ENCODE data around the gene CIZ1. TPM values are rescaled to one million over a fixed set of nuclear protein-coding genes. Genes with fewer than 3 reads are reported as not detected.

Gene CIZ1
- polyA plus RNA-seq, 2 of the 4 experiments (the other 2 are of a cell fraction) = 39.2 to 92.5 TPM

- no peak for DNase-seq (ENCODE audit: low read depth in 1 of 2, low spot score in 1 of 2)
- no peak for ATAC-seq
- TF ChIP-seq POLR2A (IDR thresholded peaks at IDR 0.05; ENCODE audit: low read length) (no peak), RFX5 (IDR thresholded peaks at IDR 0.05) (no peak), JUNB (IDR thresholded peaks at IDR 0.05) (no peak), ESRRA (IDR thresholded peaks at IDR 0.05; ENCODE audit: borderline replicate concordance, low read length) (no peak), REST (IDR thresholded peaks at IDR 0.05) (no peak), JUN (IDR thresholded peaks at IDR 0.05) (no peak), ZFP36 (IDR thresholded peaks at IDR 0.05; ENCODE audit: borderline replicate concordance, partially characterized antibody) (no peak), FOSL2 (IDR thresholded peaks at IDR 0.05) (no peak), FOSL2 (CRISPR knock-in tag; IDR thresholded peaks at IDR 0.05) (no peak), CHD2 (IDR thresholded peaks at IDR 0.05; ENCODE audit: low read length, partially characterized antibody) (no peak), KDM1A (IDR thresholded peaks at IDR 0.05; ENCODE audit: low read depth) (no peak), NFE2L2 (conservative IDR thresholded peaks at IDR 0.05; ENCODE audit: low read length) (no peak), BHLHE40 (IDR thresholded peaks at IDR 0.05; ENCODE audit: low read depth, low read length) (no peak)
- TF ChIP-seq, protein P1, sequence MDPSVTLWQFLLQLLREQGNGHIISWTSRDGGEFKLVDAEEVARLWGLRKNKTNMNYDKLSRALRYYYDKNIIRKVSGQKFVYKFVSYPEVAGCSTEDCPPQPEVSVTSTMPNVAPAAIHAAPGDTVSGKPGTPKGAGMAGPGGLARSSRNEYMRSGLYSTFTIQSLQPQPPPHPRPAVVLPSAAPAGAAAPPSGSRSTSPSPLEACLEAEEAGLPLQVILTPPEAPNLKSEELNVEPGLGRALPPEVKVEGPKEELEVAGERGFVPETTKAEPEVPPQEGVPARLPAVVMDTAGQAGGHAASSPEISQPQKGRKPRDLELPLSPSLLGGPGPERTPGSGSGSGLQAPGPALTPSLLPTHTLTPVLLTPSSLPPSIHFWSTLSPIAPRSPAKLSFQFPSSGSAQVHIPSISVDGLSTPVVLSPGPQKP (IDR thresholded peaks at IDR 0.05; ENCODE audit: low read depth, low read length) = no peak
- POLR2A ChIA-PET = no interaction called here
- Histone ChIP-seq H3K9me3 (no peaks in the 10 kb centered on the region), H3K4me2 (no peak overlapping the region), H3K4me3 (no peak overlapping the region), H3K4me1 (0 out of 3 replicates have a peak, but pooled peaks cover 2% of the 10 kb centered on the region), H3K27ac (no peak overlapping the region)
- 87% methylated on average over 16 of the region's 16 CpGs for WGBS (ENCODE audit: missing lambda C conversion rate)
- FAIRE-seq = no peak
- CTCF ChIA-PET = interaction anchor here (0.7 to 13.0 kb wide), 24 partner anchors 11 to 527 kb away, joined by 3 to 290 read pairs (median 5); partner anchors contain the start of genes BBLN, EEIG1 and PTGES2
Observed at GRCh38 chr9:128116104-128117083, 75.0 kb downstream of the CIZ1 start.

Other genes starting within 250 kb of the CIZ1 start
- gene EEIG1, start 210.6 kb downstream of the CIZ1 start, polyA plus RNA-seq (2011; rRNA removed) = 24.4 and 30.3 TPM in 2 replicates
- 24.1 to 33.0 TPM (median 31.5 TPM) in 3 replicates for gene EEIG1, start 210.6 kb downstream of the CIZ1 start, polyA plus RNA-seq (2017; fragmentation: RNase III; extraction: RNeasy Plus Mini Kit Qiagen cat#74134 plus additional on column Dnase treatment)
- 6.0 and 7.8 TPM in 2 replicates for gene NAIF1, start 124.3 kb downstream of the CIZ1 start, polyA plus RNA-seq (2011; rRNA removed)
- gene NAIF1, start 124.3 kb downstream of the CIZ1 start, polyA plus RNA-seq (2017; fragmentation: RNase III; extraction: RNeasy Plus Mini Kit Qiagen cat#74134 plus additional on column Dnase treatment) = 6.8 to 7.6 TPM (median 7.5 TPM) in 3 replicates
- gene SLC25A25, start 123.3 kb downstream of the CIZ1 start, polyA plus RNA-seq (2011; rRNA removed) = 7.0 TPM in 2 replicates
- gene SLC25A25, start 123.3 kb downstream of the CIZ1 start, polyA plus RNA-seq (2017; fragmentation: RNase III; extraction: RNeasy Plus Mini Kit Qiagen cat#74134 plus additional on column Dnase treatment) = 6.5 to 7.0 TPM (median 7.0 TPM) in 3 replicates
- 79.8 and 94.5 TPM in 2 replicates for gene PTGES2, start 63.8 kb downstream of the CIZ1 start, polyA plus RNA-seq (2011; rRNA removed)
- gene PTGES2, start 63.8 kb downstream of the CIZ1 start, polyA plus RNA-seq (2017; fragmentation: RNase III; extraction: RNeasy Plus Mini Kit Qiagen cat#74134 plus additional on column Dnase treatment) = 92.6 to 97.2 TPM (median 94.1 TPM) in 3 replicates
- gene LCN2, start 42.1 kb downstream of the CIZ1 start, polyA plus RNA-seq (2011; rRNA removed) = 11.9 and 18.1 TPM in 2 replicates
- gene LCN2, start 42.1 kb downstream of the CIZ1 start, polyA plus RNA-seq (2017; fragmentation: RNase III; extraction: RNeasy Plus Mini Kit Qiagen cat#74134 plus additional on column Dnase treatment) = 2.3 to 3.0 TPM (median 2.6 TPM) in 3 replicates
- 23.0 and 23.8 TPM in 2 replicates for gene BBLN, start 31.3 kb downstream of the CIZ1 start, polyA plus RNA-seq (2011; rRNA removed)
- gene BBLN, start 31.3 kb downstream of the CIZ1 start, polyA plus RNA-seq (2017; fragmentation: RNase III; extraction: RNeasy Plus Mini Kit Qiagen cat#74134 plus additional on column Dnase treatment) = 23.3 to 28.1 TPM (median 26.0 TPM) in 3 replicates
- 60.2 and 70.7 TPM in 2 replicates for gene DNM1, start 11.8 kb upstream of the CIZ1 start, polyA plus RNA-seq (2011; rRNA removed)
- gene DNM1, start 11.8 kb upstream of the CIZ1 start, polyA plus RNA-seq (2017; fragmentation: RNase III; extraction: RNeasy Plus Mini Kit Qiagen cat#74134 plus additional on column Dnase treatment) = 99.8 to 139 TPM (median 136 TPM) in 3 replicates
- 55.3 and 61.9 TPM in 2 replicates for gene GOLGA2, start 84.4 kb upstream of the CIZ1 start, polyA plus RNA-seq (2011; rRNA removed)
- gene GOLGA2, start 84.4 kb upstream of the CIZ1 start, polyA plus RNA-seq (2017; fragmentation: RNase III; extraction: RNeasy Plus Mini Kit Qiagen cat#74134 plus additional on column Dnase treatment) = 53.9 to 63.2 TPM (median 60.1 TPM) in 3 replicates
- 66.8 and 67.6 TPM in 2 replicates for gene SWI5, start 84.7 kb upstream of the CIZ1 start, polyA plus RNA-seq (2011; rRNA removed)
- 45.3 to 49.3 TPM (median 45.6 TPM) in 3 replicates for gene SWI5, start 84.7 kb upstream of the CIZ1 start, polyA plus RNA-seq (2017; fragmentation: RNase III; extraction: RNeasy Plus Mini Kit Qiagen cat#74134 plus additional on column Dnase treatment)
- 29.0 and 43.4 TPM in 2 replicates for gene TRUB2, start 130.9 kb upstream of the CIZ1 start, polyA plus RNA-seq (2011; rRNA removed)
- gene TRUB2, start 130.9 kb upstream of the CIZ1 start, polyA plus RNA-seq (2017; fragmentation: RNase III; extraction: RNeasy Plus Mini Kit Qiagen cat#74134 plus additional on column Dnase treatment) = 35.3 to 39.0 TPM (median 38.7 TPM) in 3 replicates
- 32.5 and 38.0 TPM in 2 replicates for gene COQ4, start 131.3 kb upstream of the CIZ1 start, polyA plus RNA-seq (2011; rRNA removed)
- gene COQ4, start 131.3 kb upstream of the CIZ1 start, polyA plus RNA-seq (2017; fragmentation: RNase III; extraction: RNeasy Plus Mini Kit Qiagen cat#74134 plus additional on column Dnase treatment) = 41.3 to 42.8 TPM (median 42.4 TPM) in 3 replicates
- gene SLC27A4, start 149.0 kb upstream of the CIZ1 start, polyA plus RNA-seq (2011; rRNA removed) = 14.5 and 14.9 TPM in 2 replicates
- 26.1 to 27.0 TPM (median 26.4 TPM) in 3 replicates for gene SLC27A4, start 149.0 kb upstream of the CIZ1 start, polyA plus RNA-seq (2017; fragmentation: RNase III; extraction: RNeasy Plus Mini Kit Qiagen cat#74134 plus additional on column Dnase treatment)
- gene URM1, start 179.8 kb upstream of the CIZ1 start, polyA plus RNA-seq (2011; rRNA removed) = 43.6 and 61.6 TPM in 2 replicates
- 49.5 to 50.6 TPM (median 49.7 TPM) in 3 replicates for gene URM1, start 179.8 kb upstream of the CIZ1 start, polyA plus RNA-seq (2017; fragmentation: RNase III; extraction: RNeasy Plus Mini Kit Qiagen cat#74134 plus additional on column Dnase treatment)
- 16.5 and 16.6 TPM in 2 replicates for gene CERCAM, start 229.3 kb upstream of the CIZ1 start, polyA plus RNA-seq (2011; rRNA removed)
- 26.1 to 33.3 TPM (median 28.5 TPM) in 3 replicates for gene CERCAM, start 229.3 kb upstream of the CIZ1 start, polyA plus RNA-seq (2017; fragmentation: RNase III; extraction: RNeasy Plus Mini Kit Qiagen cat#74134 plus additional on column Dnase treatment)